DOHH2 (cell line): ENCODE measurements around the gene TVP23C.

Source experiments
- H3F3A ChIP-seq: fragments of 200-600 bp; sonication (generic), shearing (Covaris generic); 2 replicates; pipeline ENCODE4 v1.6.0; 2016; ENCODE audit warnings: antibody characterized with exemption, mild to moderate bottlenecking; ENCODE audit not compliant: control insufficient read depth, insufficient read depth
- H3K27ac ChIP-seq: fragments of 200-600 bp; sonication (generic); 2 replicates; pipeline ENCODE4 v1.5.1; 2014; ENCODE audit warnings: low read depth, mild to moderate bottlenecking, low read length, moderate library complexity
- H3K27me3 ChIP-seq: fragments of 200-600 bp; sonication (generic); 2 replicates; pipeline ENCODE4 v1.6.1; 2014; ENCODE audit warnings: mild to moderate bottlenecking, low read length, mixed read lengths; ENCODE audit not compliant: control insufficient read depth
- H3K36me3 ChIP-seq: fragments of 200-600 bp; sonication (generic); 2 replicates; pipeline ENCODE4 v1.6.1; 2014; ENCODE audit warnings: mild to moderate bottlenecking, low read length, moderate library complexity, mixed read lengths; ENCODE audit not compliant: control insufficient read depth
- H3K4me1 ChIP-seq: fragments of 200-600 bp; sonication (generic); 2 replicates; pipeline ENCODE4 v1.6.1; 2014; ENCODE audit warnings: mild to moderate bottlenecking, low read length, mixed read lengths; ENCODE audit not compliant: control insufficient read depth
- H3K4me2 ChIP-seq: fragments of 200-600 bp; sonication (generic); 2 replicates; pipeline ENCODE4 v1.6.0; 2014; ENCODE audit warnings: mild to moderate bottlenecking, low read length, moderate library complexity
- H3K4me3 ChIP-seq: fragments of 200-600 bp; sonication (generic); 2 replicates; pipeline ENCODE4 v1.5.1; 2014; ENCODE audit warnings: mild to moderate bottlenecking, low read length, mixed read lengths
- H3K79me2 ChIP-seq: fragments of 200-600 bp; sonication (generic); 2 replicates; pipeline ENCODE4 v1.6.1; 2014; ENCODE audit warnings: mild to moderate bottlenecking, low read length, mixed read lengths; ENCODE audit not compliant: control insufficient read depth
- H3K9me2 ChIP-seq: fragments of 200-600 bp; sonication (generic); replicated peaks from 2 replicates; pipeline ENCODE4 v1.6.1; 2014; ENCODE audit warnings: mild to moderate bottlenecking, low read length, mixed read lengths; ENCODE audit not compliant: control insufficient read depth
- H3K9me3 ChIP-seq: fragments of 200-600 bp; sonication (generic); 2 replicates; pipeline ENCODE4 v1.6.1; 2014; ENCODE audit warnings: antibody characterized with exemption, low read length, mixed read lengths; ENCODE audit not compliant: control insufficient read depth, insufficient read depth
- H4K20me1 ChIP-seq: fragments of 200-600 bp; sonication (generic); 2 replicates; pipeline ENCODE4 v1.6.0; 2014; ENCODE audit warnings: low read depth, mild to moderate bottlenecking, antibody characterized with exemption, low read length, moderate library complexity; ENCODE audit not compliant: control insufficient read depth, insufficient read depth
- CTCF ChIP-seq: fragments of 200-600 bp; sonication (generic); IDR thresholded peaks from one replicate; pipeline ENCODE4 v1.5.1; 2014; ENCODE audit warnings: antibody characterized with exemption, mild to moderate bottlenecking, low read depth, low read length; ENCODE audit not compliant: poor library complexity, severe bottlenecking
- EZH2phosphoT487 ChIP-seq: fragments of 200-600 bp; sonication (generic); IDR thresholded peaks from 2 replicates; pipeline ENCODE4 v1.6.1; 2017; ENCODE audit warnings: borderline replicate concordance, mild to moderate bottlenecking, antibody characterized with exemption, low read length, moderate library complexity, mixed read lengths

Gene TVP23C

GRCh38 chr17:15467592-15467991 is 95.7 kb downstream of the TVP23C start, which contains the start of gene CDRT4:
Gene CDRT4 (minus strand): TSS chr17:15467621. CDS start chr17:15440238, 27,383 bp downstream.
- Histone ChIP-seq H3K4me2 (no peak within 1 kb of the TSS), H3K4me1 (no peaks in the 10 kb centered on the region), H3K36me3 (no peaks in the 10 kb centered on the region), H3K9me3 (no peaks in the 10 kb centered on the region; the same call in 1 of the 2 replicates), H3K27me3 (no peaks in the 10 kb centered on the region), H3F3A (no peaks in the 10 kb centered on the region), H3K79me2 (no peaks in the 10 kb centered on the region), H4K20me1 (no peaks in the 10 kb centered on the region), H3K27ac (no peak within 1 kb of the TSS), H3K9me2 (no peaks in the 10 kb centered on the region), H3K4me3 (no peak within 1 kb of the TSS)
- TF ChIP-seq EZH2phosphoT487, result no peak

GRCh38 chr17:15466131-15466530 is 97.2 kb downstream of the TVP23C start:
- Histone ChIP-seq H3K9me2 (no peaks in the 10 kb centered on the region), H4K20me1 (no peaks in the 10 kb centered on the region), H3K4me2 (no peak overlapping the region), H3K4me3 (no peak overlapping the region), H3K27me3 (no peaks in the 10 kb centered on the region), H3K9me3 (no peaks in the 10 kb centered on the region; the same call in 1 of the 2 replicates), H3F3A (no peaks in the 10 kb centered on the region), H3K27ac (no peak overlapping the region), H3K36me3 (no peaks in the 10 kb centered on the region), H3K4me1 (no peaks in the 10 kb centered on the region), H3K79me2 (no peaks in the 10 kb centered on the region)
- no peak for TF ChIP-seq EZH2phosphoT487
- no peak for TF ChIP-seq CTCF

- H3K9me2 ChIP-seq, result no peaks in the 10 kb centered on the region
- H4K20me1 ChIP-seq, result no peaks in the 10 kb centered on the region
- no peak overlapping the region for H3K4me3 ChIP-seq
- TF ChIP-seq EZH2phosphoT487 (no peak), CTCF (no peak)
- H3K27ac ChIP-seq, result no peak overlapping the region
- H3K4me2 ChIP-seq, result no peak overlapping the region
- H3K4me1 ChIP-seq, result no peaks in the 10 kb centered on the region
- no peaks in the 10 kb centered on the region for H3K27me3 ChIP-seq
- no peaks in the 10 kb centered on the region for H3K36me3 ChIP-seq
- no peaks in the 10 kb centered on the region for H3K79me2 ChIP-seq
- no peaks in the 10 kb centered on the region; the same call in 1 of the 2 replicates for H3K9me3 ChIP-seq
- no peaks in the 10 kb centered on the region for H3F3A ChIP-seq
These were observed 98.1 kb downstream of the TVP23C start for GRCh38 chr17:15465045-15465701.

GRCh38 chr17:15464231-15464985 is 98.9 kb downstream of the TVP23C start:
- TF ChIP-seq CTCF, result no peak
- no peak for TF ChIP-seq EZH2phosphoT487
- H3K36me3 ChIP-seq, result no peaks in the 10 kb centered on the region
- no peaks in the 10 kb centered on the region for H3K79me2 ChIP-seq
- no peak overlapping the region for H3K4me3 ChIP-seq
- H3K27me3 ChIP-seq, result no peaks in the 10 kb centered on the region
- H3K9me3 ChIP-seq, result no peaks in the 10 kb centered on the region; the same call in 1 of the 2 replicates
- no peak overlapping the region for H3K4me2 ChIP-seq
- H3K27ac ChIP-seq, result no peak overlapping the region
- no peaks in the 10 kb centered on the region for H3K4me1 ChIP-seq
- H4K20me1 ChIP-seq, result no peaks in the 10 kb centered on the region
- H3K9me2 ChIP-seq, result no peaks in the 10 kb centered on the region
- no peaks in the 10 kb centered on the region for H3F3A ChIP-seq
